ENCODE results near the gene DIS3L. TPM values are rescaled to one million over a fixed set of nuclear protein-coding genes. Genes with fewer than 3 reads are reported as not detected.
"Not testable (repeated sequence)": the region's sequence is repeated elsewhere in the genome, so short reads cannot be mapped to it uniquely, and the experiment has no call there.

DIS3L gene
- total and polyA plus RNA-seq, 2 donors (not counting 3 experiments of a cell fraction or from before 2014, with no cell fraction given) = 7.8 to 27.9 TPM

- no TSS peak for BruUV-seq (replicated peaks)
- ChIA-PET CTCF (interaction anchor here (1.1 to 1.2 kb wide), 2 partner anchors 169 to 170 kb away, joined by 3 to 4 read pairs; partner anchors contain the start of gene SNAPC5), POLR2A (no interaction called here)
- Histone ChIP-seq H3K9me3 (replicated peaks; ENCODE audit: control insufficient read depth, insufficient read depth, low read length) (no peaks in the 10 kb centered on the region), H3K36me3 (ENCODE audit: control insufficient read depth in 2 of 2, extremely low read depth in 1 of 2, insufficient read depth in 2 of 2, low read length in 2 of 2) (peaks cover 7 to 19% of the 10 kb centered on the region in 2 experiments), H3K9me1 (replicated peaks; ENCODE audit: control insufficient read depth, extremely low read depth, insufficient read depth, low read length) (no peaks in the 10 kb centered on the region), H3K79me2 (ENCODE audit: control insufficient read depth, insufficient read depth, low read length) (no peaks in the 10 kb centered on the region), H3K4me2 (ENCODE audit: insufficient read depth, low read length) (no peak overlapping the region), H3K9ac (replicated peaks; ENCODE audit: extremely low read depth, insufficient read depth, low read length) (no peak overlapping the region), H3K27me3 (ENCODE audit: control insufficient read depth in 2 of 2, insufficient read depth in 2 of 2, low read length in 2 of 2) (no peaks in the 10 kb centered on the region), H4K20me1 (replicated peaks; ENCODE audit: control insufficient read depth, extremely low read depth, insufficient read depth, low read length) (no peaks in the 10 kb centered on the region), H2AFZ (ENCODE audit: low read depth, low read length) (no peak overlapping the region), H3K4me1 (ENCODE audit: control insufficient read depth, extremely low read depth, insufficient read depth, low read length) (no peaks in the 10 kb centered on the region), H3K27ac (ENCODE audit: insufficient read depth, low read depth, low read length) (no peak overlapping the region), H3K4me3 (replicated peaks in 1 of 3; ENCODE audit: insufficient read depth in 1 of 3, low read depth in 1 of 3, low read length in 3 of 3) (no peak overlapping the region)
- intact Hi-C loops (cut with micrococcal nuclease) = no loop called here
- no peak for FAIRE-seq
- TF ChIP-seq MAX (IDR thresholded peaks at IDR 0.05; ENCODE audit: insufficient read depth, insufficient read length) (no peak), POLR2A (IDR thresholded peaks at IDR 0.05; ENCODE audit: low read depth, low read length) (no peak), JUN (IDR thresholded peaks at IDR 0.05; ENCODE audit: borderline replicate concordance, insufficient read depth, insufficient read length, low read depth) (no peak), MYC (IDR thresholded peaks at IDR 0.05; ENCODE audit: low read depth, low read length) (no peak), EZH2 (IDR thresholded peaks at IDR 0.05; ENCODE audit: borderline replicate concordance, low read depth, low read length, severe bottlenecking) (no peak), FOS (IDR thresholded peaks at IDR 0.05; ENCODE audit: borderline replicate concordance, insufficient read depth, low read length) (no peak), POLR2AphosphoS5 (IDR thresholded peaks at IDR 0.05; ENCODE audit: insufficient read depth, low read depth, low read length) (no peak)
- no peak for DNase-seq (ENCODE audit: low read depth, low spot score)
- dilution Hi-C loops (cut with MboI; ENCODE audit: extremely low pct_ligation_motif_present, low sequenced_read_pairs) = no loop called here
These were observed 35.4 kb downstream of the DIS3L start for GRCh38 chr15:66328771-66329170.

- H3K36me3 ChIP-seq (ENCODE audit: control insufficient read depth in 2 of 2, extremely low read depth in 1 of 2, insufficient read depth in 2 of 2, low read length in 2 of 2); intact Hi-C loops (cut with micrococcal nuclease); FAIRE-seq; H3K27ac ChIP-seq (ENCODE audit: insufficient read depth, low read depth, low read length); CTCF ChIA-PET; BruUV-seq (replicated peaks); H3K79me2 ChIP-seq (ENCODE audit: control insufficient read depth, insufficient read depth, low read length); H3K27me3 ChIP-seq (ENCODE audit: control insufficient read depth in 2 of 2, insufficient read depth in 2 of 2, low read length in 2 of 2); H3K9me3 ChIP-seq (replicated peaks; ENCODE audit: control insufficient read depth, insufficient read depth, low read length); H2AFZ ChIP-seq (ENCODE audit: low read depth, low read length); H3K9me1 ChIP-seq (replicated peaks; ENCODE audit: control insufficient read depth, extremely low read depth, insufficient read depth, low read length); H3K4me3 ChIP-seq (replicated peaks in 1 of 3; ENCODE audit: insufficient read depth in 1 of 3, low read depth in 1 of 3, low read length in 3 of 3); dilution Hi-C loops (cut with MboI; ENCODE audit: extremely low pct_ligation_motif_present, low sequenced_read_pairs); H3K9ac ChIP-seq (replicated peaks; ENCODE audit: extremely low read depth, insufficient read depth, low read length); DNase-seq (ENCODE audit: low read depth, low spot score); POLR2A ChIA-PET; H3K4me1 ChIP-seq (ENCODE audit: control insufficient read depth, extremely low read depth, insufficient read depth, low read length); H3K4me2 ChIP-seq (ENCODE audit: insufficient read depth, low read length); H4K20me1 ChIP-seq (replicated peaks; ENCODE audit: control insufficient read depth, extremely low read depth, insufficient read depth, low read length): not testable (repeated sequence)
These were observed 55.2 kb downstream of the DIS3L start for GRCh38 chr15:66348530-66348929.
